DOHH2 (cell line): ENCODE results near the gene RBM25.

Experiments used
- H3F3A ChIP-seq: fragments of 200-600 bp; sonication (generic), shearing (Covaris generic); 2 replicates; pipeline ENCODE4 v1.6.0; 2016; ENCODE audit warnings: antibody characterized with exemption, mild to moderate bottlenecking; ENCODE audit not compliant: control insufficient read depth, insufficient read depth
- H3K27ac ChIP-seq: fragments of 200-600 bp; sonication (generic); 2 replicates; pipeline ENCODE4 v1.5.1; 2014; ENCODE audit warnings: low read depth, mild to moderate bottlenecking, low read length, moderate library complexity
- H3K27me3 ChIP-seq: fragments of 200-600 bp; sonication (generic); 2 replicates; pipeline ENCODE4 v1.6.1; 2014; ENCODE audit warnings: mild to moderate bottlenecking, low read length, mixed read lengths; ENCODE audit not compliant: control insufficient read depth
- H3K36me3 ChIP-seq: fragments of 200-600 bp; sonication (generic); 2 replicates; pipeline ENCODE4 v1.6.1; 2014; ENCODE audit warnings: mild to moderate bottlenecking, low read length, moderate library complexity, mixed read lengths; ENCODE audit not compliant: control insufficient read depth
- H3K4me1 ChIP-seq: fragments of 200-600 bp; sonication (generic); 2 replicates; pipeline ENCODE4 v1.6.1; 2014; ENCODE audit warnings: mild to moderate bottlenecking, low read length, mixed read lengths; ENCODE audit not compliant: control insufficient read depth
- H3K4me2 ChIP-seq: fragments of 200-600 bp; sonication (generic); 2 replicates; pipeline ENCODE4 v1.6.0; 2014; ENCODE audit warnings: mild to moderate bottlenecking, low read length, moderate library complexity
- H3K4me3 ChIP-seq: fragments of 200-600 bp; sonication (generic); 2 replicates; pipeline ENCODE4 v1.5.1; 2014; ENCODE audit warnings: mild to moderate bottlenecking, low read length, mixed read lengths
- H3K79me2 ChIP-seq: fragments of 200-600 bp; sonication (generic); 2 replicates; pipeline ENCODE4 v1.6.1; 2014; ENCODE audit warnings: mild to moderate bottlenecking, low read length, mixed read lengths; ENCODE audit not compliant: control insufficient read depth
- H3K9me2 ChIP-seq: fragments of 200-600 bp; sonication (generic); replicated peaks from 2 replicates; pipeline ENCODE4 v1.6.1; 2014; ENCODE audit warnings: mild to moderate bottlenecking, low read length, mixed read lengths; ENCODE audit not compliant: control insufficient read depth
- H3K9me3 ChIP-seq: fragments of 200-600 bp; sonication (generic); 2 replicates; pipeline ENCODE4 v1.6.1; 2014; ENCODE audit warnings: antibody characterized with exemption, low read length, mixed read lengths; ENCODE audit not compliant: control insufficient read depth, insufficient read depth
- H4K20me1 ChIP-seq: fragments of 200-600 bp; sonication (generic); 2 replicates; pipeline ENCODE4 v1.6.0; 2014; ENCODE audit warnings: low read depth, mild to moderate bottlenecking, antibody characterized with exemption, low read length, moderate library complexity; ENCODE audit not compliant: control insufficient read depth, insufficient read depth
- EZH2phosphoT487 ChIP-seq: fragments of 200-600 bp; sonication (generic); IDR thresholded peaks from 2 replicates; pipeline ENCODE4 v1.6.1; 2017; ENCODE audit warnings: borderline replicate concordance, mild to moderate bottlenecking, antibody characterized with exemption, low read length, moderate library complexity, mixed read lengths
- TF ChIP-seq, protein P1 (sequence below): fragments of 200-600 bp; sonication (generic); IDR thresholded peaks from one replicate; pipeline ENCODE4 v1.5.1; 2014; ENCODE audit warnings: antibody characterized with exemption, mild to moderate bottlenecking, low read depth, low read length; ENCODE audit not compliant: poor library complexity, severe bottlenecking

The RBM25 gene

DNA sequence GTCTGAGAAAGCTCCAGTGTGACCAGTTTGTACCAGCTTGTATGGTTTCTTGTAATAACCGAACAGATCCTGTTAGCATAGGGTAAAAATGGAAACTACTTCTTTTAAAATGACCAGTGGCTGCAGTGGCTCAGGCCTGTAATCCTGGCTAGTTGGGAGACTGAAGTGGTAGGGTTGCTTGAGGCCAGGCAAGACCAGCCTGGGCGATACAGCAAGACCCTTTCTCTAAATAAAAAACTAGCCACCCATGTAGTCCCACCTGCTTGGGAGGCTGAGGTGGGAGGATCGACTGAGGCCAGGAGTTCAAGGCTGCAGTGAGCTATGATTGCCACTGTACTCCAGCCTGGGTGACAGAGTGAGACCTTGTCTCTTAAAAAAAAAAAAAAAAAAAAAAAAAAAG is 85.3 kb downstream of the RBM25 start:
- H3K4me2 ChIP-seq: no peak overlapping the region
- peaks cover 66% of the 10 kb centered on the region for H3K79me2 ChIP-seq
- no peaks in the 10 kb centered on the region for H3K4me1 ChIP-seq
- H3K9me3 ChIP-seq: no peaks in the 10 kb centered on the region
- H3K9me2 ChIP-seq: no peaks in the 10 kb centered on the region
- TF ChIP-seq EZH2phosphoT487: no peak
- TF ChIP-seq, protein P1, sequence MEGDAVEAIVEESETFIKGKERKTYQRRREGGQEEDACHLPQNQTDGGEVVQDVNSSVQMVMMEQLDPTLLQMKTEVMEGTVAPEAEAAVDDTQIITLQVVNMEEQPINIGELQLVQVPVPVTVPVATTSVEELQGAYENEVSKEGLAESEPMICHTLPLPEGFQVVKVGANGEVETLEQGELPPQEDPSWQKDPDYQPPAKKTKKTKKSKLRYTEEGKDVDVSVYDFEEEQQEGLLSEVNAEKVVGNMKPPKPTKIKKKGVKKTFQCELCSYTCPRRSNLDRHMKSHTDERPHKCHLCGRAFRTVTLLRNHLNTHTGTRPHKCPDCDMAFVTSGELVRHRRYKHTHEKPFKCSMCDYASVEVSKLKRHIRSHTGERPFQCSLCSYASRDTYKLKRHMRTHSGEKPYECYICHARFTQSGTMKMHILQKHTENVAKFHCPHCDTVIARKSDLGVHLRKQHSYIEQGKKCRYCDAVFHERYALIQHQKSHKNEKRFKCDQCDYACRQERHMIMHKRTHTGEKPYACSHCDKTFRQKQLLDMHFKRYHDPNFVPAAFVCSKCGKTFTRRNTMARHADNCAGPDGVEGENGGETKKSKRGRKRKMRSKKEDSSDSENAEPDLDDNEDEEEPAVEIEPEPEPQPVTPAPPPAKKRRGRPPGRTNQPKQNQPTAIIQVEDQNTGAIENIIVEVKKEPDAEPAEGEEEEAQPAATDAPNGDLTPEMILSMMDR: no peak
- H3K36me3 ChIP-seq: peaks cover 9% of the 10 kb centered on the region
- no peak overlapping the region for H3K27ac ChIP-seq
- H3K27me3 ChIP-seq: no peaks in the 10 kb centered on the region
- H3K4me3 ChIP-seq: no peak overlapping the region
- H4K20me1 ChIP-seq: no peaks in the 10 kb centered on the region
- peaks cover 6% of the 10 kb centered on the region for H3F3A ChIP-seq

DNA sequence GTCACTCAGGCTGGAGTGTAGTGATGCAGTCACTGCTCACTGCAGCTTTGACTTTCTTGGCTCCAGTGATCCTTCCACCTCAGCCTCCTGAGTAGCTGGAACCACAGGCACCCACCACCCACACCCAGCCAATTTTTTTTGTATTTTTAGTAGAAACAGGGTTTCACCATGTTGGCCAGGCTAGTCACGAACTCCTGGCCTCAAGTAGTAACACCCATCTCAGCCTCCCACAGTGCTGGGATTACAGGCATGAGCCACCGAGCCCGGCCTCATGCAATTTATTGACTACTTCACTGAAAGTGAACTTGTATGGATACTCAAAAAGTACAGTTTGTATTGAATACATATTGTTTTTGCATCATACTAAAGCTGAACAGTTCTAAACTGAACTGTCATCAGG is 87.0 kb downstream of the RBM25 start:
- Histone ChIP-seq H3K27ac (no peak overlapping the region), H3K9me3 (no peaks in the 10 kb centered on the region), H3K27me3 (no peaks in the 10 kb centered on the region), H3K79me2 (peaks cover 53% of the 10 kb centered on the region), H3F3A (peaks cover 6% of the 10 kb centered on the region), H3K36me3 (peaks cover 19% of the 10 kb centered on the region), H4K20me1 (no peaks in the 10 kb centered on the region), H3K4me1 (no peaks in the 10 kb centered on the region), H3K9me2 (no peaks in the 10 kb centered on the region), H3K4me3 (no peak overlapping the region), H3K4me2 (no peak overlapping the region)
- TF ChIP-seq, protein P1: no peak
- TF ChIP-seq EZH2phosphoT487: no peak

DNA sequence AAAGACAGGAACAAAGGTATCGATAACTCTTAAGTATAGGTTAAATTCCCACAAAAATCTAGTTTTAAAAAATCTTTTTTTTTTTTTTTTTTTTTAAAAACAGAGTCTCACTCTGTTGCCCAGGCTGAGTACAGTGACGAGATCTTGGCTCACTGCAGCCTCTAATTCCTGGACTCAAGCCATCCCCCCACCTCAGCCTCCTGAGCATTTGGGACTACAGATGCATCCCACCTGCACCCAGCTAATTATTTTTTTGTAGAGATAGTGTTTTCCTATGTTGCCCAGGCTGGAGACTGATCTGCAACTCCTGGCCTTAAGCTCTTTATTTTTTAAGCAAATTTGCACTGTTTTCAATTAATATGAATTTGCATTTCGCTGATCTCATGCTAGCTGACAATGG is 87.8 kb downstream of the RBM25 start:
- H3K4me1 ChIP-seq: no peaks in the 10 kb centered on the region
- no peaks in the 10 kb centered on the region for H3K27me3 ChIP-seq
- no peaks in the 10 kb centered on the region for H4K20me1 ChIP-seq
- TF ChIP-seq, protein P1: no peak
- no peak for TF ChIP-seq EZH2phosphoT487
- no peak overlapping the region for H3K27ac ChIP-seq
- H3F3A ChIP-seq: peaks cover 6% of the 10 kb centered on the region
- no peak overlapping the region for H3K4me2 ChIP-seq
- no peaks in the 10 kb centered on the region for H3K9me2 ChIP-seq
- no peak overlapping the region for H3K4me3 ChIP-seq
- H3K79me2 ChIP-seq: peaks cover 46% of the 10 kb centered on the region
- H3K9me3 ChIP-seq: no peaks in the 10 kb centered on the region
- peaks cover 19% of the 10 kb centered on the region for H3K36me3 ChIP-seq

DNA sequence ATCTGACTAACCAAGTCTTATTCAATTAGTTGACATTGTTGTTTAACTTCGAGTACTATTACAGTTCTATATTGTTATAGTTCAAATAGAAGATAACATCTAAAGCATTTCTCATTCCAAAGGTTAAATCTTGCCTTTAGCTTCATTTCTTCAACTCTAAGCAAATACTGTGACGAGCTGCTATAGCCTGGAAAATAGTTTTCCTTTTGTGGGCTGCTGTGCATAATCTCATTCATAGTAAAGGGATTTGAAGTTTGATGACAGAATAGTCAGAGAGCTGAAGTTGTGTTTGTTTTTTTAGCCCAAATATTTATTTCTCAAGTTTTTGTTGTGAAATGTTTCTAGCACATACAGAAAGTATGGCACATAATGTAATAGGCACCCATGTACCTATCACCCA is 91.4 kb downstream of the RBM25 start:
- no peak overlapping the region for H3K4me3 ChIP-seq

More for the DNA sequence above, 91.4 kb downstream of the RBM25 start:
- Histone ChIP-seq H3K9me2 (no peaks in the 10 kb centered on the region), H3K27me3 (no peaks in the 10 kb centered on the region), H3F3A (no peaks in the 10 kb centered on the region; the same call in 1 of the 2 replicates), H3K9me3 (no peaks in the 10 kb centered on the region), H3K4me1 (no peaks in the 10 kb centered on the region), H3K27ac (no peak overlapping the region), H3K36me3 (peaks cover 19% of the 10 kb centered on the region), H3K79me2 (peaks cover 20% of the 10 kb centered on the region), H4K20me1 (no peaks in the 10 kb centered on the region), H3K4me2 (no peak overlapping the region)
- TF ChIP-seq, protein P1: no peak
- TF ChIP-seq EZH2phosphoT487: no peak
